ENCODE data around the gene RIC1. TPM values are rescaled to one million over a fixed set of nuclear protein-coding genes. Genes with fewer than 3 reads are reported as not detected.

RIC1 gene
- total and polyA plus RNA-seq, 2 of the 8 experiments (the other 6 are each of a cell fraction or from before 2014, with no cell fraction given), result 10.7 to 24.5 TPM

- TF ChIP-seq CHD7 (IDR thresholded peaks at IDR 0.05; ENCODE audit: insufficient replicate concordance, low read length) (no peak), SP4 (IDR thresholded peaks at IDR 0.05; ENCODE audit: low read length) (no peak)
- TF ChIP-seq, protein P1, sequence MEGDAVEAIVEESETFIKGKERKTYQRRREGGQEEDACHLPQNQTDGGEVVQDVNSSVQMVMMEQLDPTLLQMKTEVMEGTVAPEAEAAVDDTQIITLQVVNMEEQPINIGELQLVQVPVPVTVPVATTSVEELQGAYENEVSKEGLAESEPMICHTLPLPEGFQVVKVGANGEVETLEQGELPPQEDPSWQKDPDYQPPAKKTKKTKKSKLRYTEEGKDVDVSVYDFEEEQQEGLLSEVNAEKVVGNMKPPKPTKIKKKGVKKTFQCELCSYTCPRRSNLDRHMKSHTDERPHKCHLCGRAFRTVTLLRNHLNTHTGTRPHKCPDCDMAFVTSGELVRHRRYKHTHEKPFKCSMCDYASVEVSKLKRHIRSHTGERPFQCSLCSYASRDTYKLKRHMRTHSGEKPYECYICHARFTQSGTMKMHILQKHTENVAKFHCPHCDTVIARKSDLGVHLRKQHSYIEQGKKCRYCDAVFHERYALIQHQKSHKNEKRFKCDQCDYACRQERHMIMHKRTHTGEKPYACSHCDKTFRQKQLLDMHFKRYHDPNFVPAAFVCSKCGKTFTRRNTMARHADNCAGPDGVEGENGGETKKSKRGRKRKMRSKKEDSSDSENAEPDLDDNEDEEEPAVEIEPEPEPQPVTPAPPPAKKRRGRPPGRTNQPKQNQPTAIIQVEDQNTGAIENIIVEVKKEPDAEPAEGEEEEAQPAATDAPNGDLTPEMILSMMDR (IDR thresholded peaks at IDR 0.05; ENCODE audit: control extremely low read depth in 1 of 3, insufficient read depth in 1 of 3, low read depth in 1 of 3, low read length in 3 of 3), result no peak
These were observed 38.5 kb downstream of the RIC1 start (continued) for GRCh38 chr9:5667391-5667790.
